SU-DHL-6 (cell line): ENCODE measurements around the gene SPIN2A.
"Not testable (repeated sequence)": the region's sequence is repeated elsewhere in the genome, so short reads cannot be mapped to it uniquely, and the experiment has no call there.

Source experiments
- CTCF ChIP-seq: fragments of 200-600 bp; sonication (generic); IDR thresholded peaks from one replicate; pipeline ENCODE4 v1.5.1; 2017; ENCODE audit warnings: antibody characterized with exemption, mild to moderate bottlenecking, low read length, moderate library complexity; ENCODE audit not compliant: insufficient read depth, poor library complexity, severe bottlenecking
- EZH2phosphoT487 ChIP-seq: fragments of 200-600 bp; sonication (generic), shearing (Covaris generic); conservative IDR thresholded peaks from 2 replicates; pipeline ENCODE4 v1.6.1; 2018; ENCODE audit warnings: mild to moderate bottlenecking, antibody characterized with exemption, low read length, moderate library complexity, mixed read lengths

- TF ChIP-seq CTCF, EZH2phosphoT487: not testable (repeated sequence)
Observed at GRCh38 chrX:57136589-57136988, 608 bp downstream of the SPIN2A start.
